Non-pigmented ciliary epithelial cell (primary cell): ENCODE data around the gene OR6C75.
"Not testable (repeated sequence)": the region's sequence is repeated elsewhere in the genome, so short reads cannot be mapped to it uniquely, and the experiment has no call there.

Experiments
- DNase-seq: peaks from one replicate; pipeline ENCODE4 v3.0.0-alpha.2; 2010; ENCODE audit warnings: low read depth

The OR6C75 gene

GRCh38 chr12:55362675-55363074 is at the start of gene OR6C75:
OR6C75 (plus strand) TSS chr12:55362975; CDS start chr12:55365111, 2,136 bp downstream.
- DNase-seq: no peak

- DNase-seq: no peak
Measured at GRCh38 chr12:55314043-55314442, 48.7 kb upstream of the OR6C75 start, which contains the start of gene OR6C1. OR6C1 (plus strand) TSS chr12:55314343; CDS start chr12:55320600, 6,257 bp downstream.

- no peak for DNase-seq
Measured at GRCh38 chr12:55320201-55320600, 42.6 kb upstream of the OR6C75 start.

GRCh38 chr12:55325801-55326200 is 37.0 kb upstream of the OR6C75 start:
- not testable (repeated sequence) for DNase-seq

GRCh38 chr12:55330446-55330845 is 32.3 kb upstream of the OR6C75 start, which contains the start of gene OR6C3:
OR6C3 (plus strand) TSS chr12:55330746; CDS start chr12:55331701, 955 bp downstream.
- no peak for DNase-seq

- no peak for DNase-seq
Measured at GRCh38 chr12:55336002-55336401, 26.8 kb upstream of the OR6C75 start.

GRCh38 chr12:55355338-55355737 is 7.4 kb upstream of the OR6C75 start:
- DNase-seq: not testable (repeated sequence)

GRCh38 chr12:55365086-55365485 is 2.3 kb downstream of the OR6C75 start:
- DNase-seq: no peak

- no peak for DNase-seq
Measured at GRCh38 chr12:55372521-55372920, 9.7 kb downstream of the OR6C75 start.

- no peak for DNase-seq
Measured at GRCh38 chr12:55385891-55386290, 23.1 kb downstream of the OR6C75 start.

- DNase-seq: no peak
Measured at GRCh38 chr12:55392032-55392795, 29.4 kb downstream of the OR6C75 start.

- no peak for DNase-seq
Measured at GRCh38 chr12:55396326-55396725, 33.6 kb downstream of the OR6C75 start.

GRCh38 chr12:55400229-55400628 is 37.5 kb downstream of the OR6C75 start, which contains the start of gene OR6C65:
OR6C65 (plus strand) TSS chr12:55400529; CDS start chr12:55400529, 0 bp downstream.
- DNase-seq: no peak

GRCh38 chr12:55407866-55408265 is 45.1 kb downstream of the OR6C75 start:
- DNase-seq: no peak

GRCh38 chr12:55409133-55409532 is 46.4 kb downstream of the OR6C75 start:
- DNase-seq: not testable (repeated sequence)

- DNase-seq: not testable (repeated sequence)
Measured at GRCh38 chr12:55412138-55412537, 49.4 kb downstream of the OR6C75 start.

- not testable (repeated sequence) for DNase-seq
Measured at GRCh38 chr12:55413498-55414388, 51.0 kb downstream of the OR6C75 start.

- not testable (repeated sequence) for DNase-seq
Measured at GRCh38 chr12:55414396-55414823, 51.6 kb downstream of the OR6C75 start.

GRCh38 chr12:55414889-55415288 is 52.1 kb downstream of the OR6C75 start:
- not testable (repeated sequence) for DNase-seq

- DNase-seq: no peak
Measured at GRCh38 chr12:55416961-55417360, 54.2 kb downstream of the OR6C75 start.
